H54 (cell line): ENCODE data around the gene CALU.

Experiments used
- DNase-seq: peaks from one replicate; pipeline ENCODE4 v3.0.0; 2011; ENCODE audit warnings: low spot score, mixed read lengths; ENCODE audit not compliant: insufficient read length
- FAIRE-seq: peaks from 3 replicates; lab custom pipeline; 2011; peaks lifted over from hg19 to GRCh38; lab: Jason Lieb, UNC
- POLR2A ChIP-seq: IDR thresholded peaks from 2 replicates; pipeline ENCODE4 v1.6.1; 2011; ENCODE audit warnings: low read depth, mild to moderate bottlenecking, low read length

The CALU gene

GRCh38 chr7:128708235-128708634 lies 30.9 kb upstream of the CALU start:
- FAIRE-seq = no peak
- DNase-seq = no peak
- TF ChIP-seq POLR2A = no peak

DNA sequence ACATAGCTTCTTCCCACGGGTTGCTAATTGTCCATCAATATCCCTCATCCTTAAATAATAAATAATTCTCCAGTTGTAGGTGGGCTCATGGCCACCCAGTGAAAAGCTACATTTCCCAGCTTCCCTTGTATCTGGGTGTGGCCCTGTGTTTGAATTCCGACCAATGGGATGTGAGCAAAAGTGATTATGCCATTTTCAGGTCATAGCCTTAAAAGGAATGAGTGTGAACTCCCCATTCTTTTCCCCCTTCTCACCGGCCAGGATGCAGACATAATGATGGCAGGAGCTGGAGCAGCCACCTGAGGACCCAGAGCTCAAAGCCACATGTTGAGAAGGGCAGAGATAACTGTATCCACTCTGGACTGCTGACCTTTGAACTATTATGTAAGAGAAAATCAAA lies 30.3 kb upstream of the CALU start:
- FAIRE-seq = no peak
- DNase-seq = no peak
- TF ChIP-seq POLR2A = no peak

DNA sequence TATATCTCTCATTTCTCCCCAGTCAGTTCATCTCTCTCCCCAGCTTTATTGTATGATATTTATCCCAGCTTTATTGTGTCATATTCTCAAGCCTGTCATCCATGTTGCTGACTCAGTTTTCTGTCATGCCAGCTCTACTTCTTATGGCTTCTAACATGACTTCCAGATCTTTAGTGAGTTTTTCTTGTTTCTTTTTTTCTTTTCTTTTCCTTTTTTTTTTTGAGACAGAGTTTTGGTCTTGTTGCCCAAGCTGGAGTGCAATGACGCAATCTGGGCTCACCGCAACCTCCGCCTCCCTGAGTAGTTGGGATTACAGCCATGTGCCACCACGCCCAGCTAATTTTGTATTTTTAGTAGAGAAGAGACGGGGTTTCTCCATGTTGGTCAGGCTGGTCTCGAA lies 28.7 kb upstream of the CALU start:
- no peak for TF ChIP-seq POLR2A
- FAIRE-seq (no peak), DNase-seq (no peak)

DNA sequence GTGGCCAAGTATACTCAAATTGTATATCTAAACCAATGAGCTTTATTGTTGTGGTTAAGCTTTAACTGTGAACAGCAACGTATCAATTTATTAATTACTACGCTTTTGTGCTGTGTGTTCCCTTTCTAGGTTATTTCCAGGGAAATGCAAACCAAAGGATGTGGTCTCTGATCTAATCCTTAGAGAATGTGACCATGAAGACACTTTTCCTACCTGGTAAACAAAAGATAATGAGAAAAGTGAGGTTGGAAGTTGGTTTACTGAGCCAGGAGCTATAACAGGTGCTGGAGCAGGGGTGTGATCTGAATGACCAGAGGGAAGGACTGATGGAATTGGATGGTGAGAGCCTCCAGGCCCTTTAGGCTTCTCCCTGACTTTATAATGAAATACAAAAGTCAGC lies 25.4 kb upstream of the CALU start:
- TF ChIP-seq POLR2A = no peak
- DNase-seq (no peak), FAIRE-seq (no peak)

GRCh38 chr7:128714701-128715495 lies 24.3 kb upstream of the CALU start:
- no peak for DNase-seq
- FAIRE-seq = no peak
- TF ChIP-seq POLR2A = no peak

DNA sequence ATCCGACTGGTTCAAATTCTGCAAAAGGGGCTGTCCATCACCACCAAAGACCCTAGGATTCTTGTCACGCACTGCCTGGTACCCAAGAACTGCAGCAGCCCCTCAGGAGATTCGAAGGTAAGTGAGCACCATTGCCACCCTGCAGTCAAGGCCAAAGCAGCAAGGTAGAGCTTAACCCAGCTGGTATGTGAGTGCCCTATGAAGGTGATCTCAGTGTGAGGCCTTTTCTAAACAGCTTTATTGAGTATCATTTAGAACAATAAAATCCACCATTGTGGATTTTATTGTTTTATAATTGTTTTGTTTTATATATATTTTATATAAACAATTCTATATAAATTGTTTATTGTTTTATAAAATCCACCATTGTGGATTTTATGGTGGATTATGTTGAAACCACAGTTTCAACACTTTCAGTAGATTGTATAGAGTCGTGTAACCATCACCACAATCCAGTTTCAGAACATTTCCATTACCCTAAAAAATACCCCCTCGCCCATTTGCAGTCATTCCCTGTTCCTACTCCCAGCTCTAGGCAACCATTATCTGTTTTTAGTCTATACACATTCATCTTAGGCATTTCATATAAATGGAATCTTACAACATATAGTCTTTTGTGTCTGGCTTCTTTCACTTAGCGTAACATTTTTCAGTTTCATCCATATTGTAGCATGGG lies 20.1 kb upstream of the CALU start:
- DNase-seq (no peak), FAIRE-seq (no peak)

DNA sequence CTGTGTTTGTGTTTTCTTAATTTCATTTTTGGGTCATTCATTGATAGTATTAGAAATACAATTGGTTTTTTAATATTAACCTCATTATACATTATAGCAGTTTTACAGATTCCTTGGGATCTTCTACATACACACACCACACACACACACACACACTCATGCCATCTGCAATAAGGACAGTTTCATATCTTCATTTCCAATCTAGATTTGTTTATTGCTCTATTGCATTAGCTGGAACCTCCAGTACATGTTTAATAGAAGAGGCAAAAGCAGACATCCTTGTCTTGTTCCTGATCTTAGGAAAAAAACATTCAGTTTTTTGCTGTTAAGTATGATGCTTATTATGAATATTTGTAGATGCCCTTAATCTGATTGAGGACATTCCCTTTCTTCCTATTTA lies 17.8 kb upstream of the CALU start:
- DNase-seq (no peak), FAIRE-seq (no peak)
- no peak for TF ChIP-seq POLR2A

More for the DNA sequence above, 20.1 kb upstream of the CALU start:
- TF ChIP-seq POLR2A = no peak

DNA sequence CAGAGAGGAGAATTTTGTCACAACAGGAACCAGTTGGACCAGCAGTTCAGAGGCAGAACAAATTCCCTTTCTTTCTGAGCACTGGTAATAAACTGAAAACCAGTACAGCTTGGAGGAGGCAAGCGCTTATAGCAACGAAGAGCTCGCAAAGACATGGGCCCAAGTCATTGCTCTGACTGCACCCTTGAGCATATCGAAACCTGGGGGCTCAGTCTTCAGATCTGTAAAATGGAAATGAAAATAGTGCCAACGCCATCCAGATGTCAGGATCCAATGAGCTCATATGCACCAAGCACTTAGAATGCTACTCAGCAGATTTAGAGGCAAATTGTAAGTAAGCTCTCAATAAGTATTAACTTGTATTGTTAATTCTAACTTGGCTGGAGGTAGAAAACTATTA lies 14.4 kb upstream of the CALU start:
- FAIRE-seq = no peak
- no peak for TF ChIP-seq POLR2A
- no peak for DNase-seq

DNA sequence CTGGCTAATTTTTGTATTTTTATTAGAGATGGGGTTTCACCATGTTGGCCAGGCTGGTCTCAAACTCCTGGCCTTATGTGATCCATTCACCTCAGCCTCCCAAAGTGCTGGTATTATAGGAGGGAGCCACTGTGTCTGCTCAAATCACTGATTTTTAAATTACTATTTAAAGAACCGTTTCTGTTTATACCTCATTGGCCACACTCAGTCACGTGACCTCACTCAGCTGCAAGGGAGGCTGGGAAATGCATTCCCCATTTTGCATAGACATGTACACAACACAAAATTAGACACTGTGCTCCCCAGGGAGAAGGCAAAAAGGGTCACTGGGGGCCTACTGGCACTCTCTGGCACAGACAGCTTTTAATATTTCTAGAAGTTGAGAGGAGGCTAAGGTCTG lies 13.6 kb upstream of the CALU start:
- DNase-seq (no peak), FAIRE-seq (no peak)
- no peak for TF ChIP-seq POLR2A

DNA sequence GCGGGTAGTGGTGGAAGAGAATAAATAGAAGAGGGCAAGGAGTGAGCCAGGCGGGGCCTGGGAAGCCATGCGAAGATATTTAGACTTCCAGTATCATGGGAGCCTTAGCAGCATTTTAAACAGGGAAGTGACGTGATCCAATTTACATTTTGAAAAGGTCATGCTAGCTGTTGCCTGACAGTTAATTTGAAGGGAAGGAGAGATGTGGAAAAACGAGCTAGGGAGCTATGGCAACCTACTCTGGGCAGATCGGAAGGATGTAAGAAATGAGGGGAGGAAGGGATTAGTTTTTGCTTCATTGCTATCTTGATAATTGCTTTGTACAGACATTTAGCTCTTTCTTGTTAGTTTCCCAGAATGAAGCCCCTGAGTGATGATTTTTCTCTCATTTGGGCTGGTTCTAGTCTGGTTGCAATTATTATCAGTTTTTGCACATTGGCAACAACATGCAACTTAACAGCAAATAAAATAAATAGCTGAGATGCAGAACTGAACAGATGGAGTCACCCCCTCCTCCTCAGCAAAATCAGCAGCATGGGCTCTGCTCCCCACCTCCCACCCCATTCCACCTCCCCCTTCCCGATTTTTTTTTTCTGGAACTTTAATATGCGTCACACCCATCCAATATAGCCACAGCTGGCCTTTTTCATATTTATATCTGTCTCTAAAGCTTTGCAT lies 13.0 kb upstream of the CALU start:
- FAIRE-seq (no peak), DNase-seq (no peak)
- TF ChIP-seq POLR2A = no peak

- TF ChIP-seq POLR2A = no peak
- no peak for DNase-seq
- FAIRE-seq = no peak
Observed at GRCh38 chr7:128726737-128727072, 12.5 kb upstream of the CALU start.

DNA sequence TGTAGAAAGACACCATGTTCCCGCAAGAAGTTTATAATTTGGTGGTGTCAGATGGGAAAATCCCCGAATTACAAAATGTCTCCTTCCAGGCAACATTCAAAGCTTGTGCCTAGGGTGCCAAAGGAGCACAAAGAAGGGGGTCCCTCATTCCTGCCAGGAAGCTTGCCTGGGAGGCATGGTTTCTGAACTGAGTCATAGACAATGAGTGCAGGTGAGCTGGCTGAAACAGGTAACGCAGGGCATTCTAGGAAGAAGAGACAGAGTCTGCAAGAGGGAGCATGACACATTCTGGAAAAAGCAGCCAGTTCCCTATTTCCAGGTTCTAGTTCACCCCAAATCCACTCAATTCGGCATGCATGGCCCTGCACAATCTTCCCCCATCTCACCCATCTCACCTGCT lies 11.9 kb upstream of the CALU start:
- DNase-seq = no peak
- FAIRE-seq = no peak
- no peak for TF ChIP-seq POLR2A

- no peak for TF ChIP-seq POLR2A
- FAIRE-seq (no peak), DNase-seq (no peak)
Observed at GRCh38 chr7:128728598-128728997, 10.6 kb upstream of the CALU start.

GRCh38 chr7:128729494-128729893 lies 9.7 kb upstream of the CALU start:
- DNase-seq (no peak), FAIRE-seq (no peak)
- no peak for TF ChIP-seq POLR2A
